ENCODE data around the gene PIKFYVE.
A peak's percentile ranks its signal among the peaks of the same experiment; 100 is the strongest.
"Not testable (repeated sequence)": the region's sequence is repeated elsewhere in the genome, so short reads cannot be mapped to it uniquely, and the experiment has no call there.

Gene PIKFYVE

DNA sequence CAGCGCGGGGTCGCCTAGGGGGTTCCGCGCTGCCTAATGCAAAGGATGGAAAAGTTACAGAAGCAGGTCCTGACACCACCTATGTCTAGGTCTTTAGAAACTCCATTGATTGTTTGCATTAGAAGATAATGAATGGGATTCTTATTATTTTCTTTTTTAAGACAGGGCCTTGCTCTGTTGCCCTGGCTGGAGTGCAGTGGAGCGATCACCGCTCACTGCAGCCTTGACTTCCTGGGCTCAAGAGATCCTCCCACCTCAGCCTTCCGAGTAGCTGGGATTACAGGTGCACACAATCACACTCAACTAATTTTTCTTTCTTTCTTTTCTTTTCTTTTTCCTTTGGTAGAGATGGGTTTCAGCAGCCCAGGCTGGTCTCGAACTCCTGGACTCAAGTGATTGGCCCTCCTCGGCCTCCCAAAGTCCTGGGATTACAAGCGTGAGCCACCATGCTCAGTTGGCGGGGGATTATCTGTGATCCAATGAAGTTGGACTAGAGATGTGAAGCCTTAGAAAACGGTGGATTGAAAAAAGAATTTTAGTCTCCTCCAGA, 10.4 kb upstream of the PIKFYVE start:
- no CpG with 5 or more reads among the region's 13 CpGs for WGBS (ENCODE audit: insufficient coverage, insufficient read length)
- Histone ChIP-seq H3K4me3 (ENCODE audit: low read length) (peak overlapping the region; percentile 84; the same call in 1 of the 2 replicates), H3K36me3 (ENCODE audit: control insufficient read depth, insufficient read depth, low read length) (peaks cover 3% of the 10 kb centered on the region; the same call in 1 of the 2 replicates), H3K27me3 (ENCODE audit: control insufficient read depth, insufficient read depth, low read length) (no peaks in the 10 kb centered on the region), H3K9me3 (ENCODE audit: control insufficient read depth, insufficient read depth, low read length) (no peaks in the 10 kb centered on the region), H3K4me1 (ENCODE audit: control insufficient read depth, insufficient read depth, low read length) (no peaks in the 10 kb centered on the region; the same call in 1 of the 2 replicates), H3K27ac (ENCODE audit: low read length) (no peak overlapping the region)
- no peak for DNase-seq (ENCODE audit: low read depth, low spot score)

GRCh38 chr2:208256192-208256782, 9.8 kb upstream of the PIKFYVE start:
- H3K36me3 ChIP-seq (ENCODE audit: control insufficient read depth, insufficient read depth, low read length): peaks cover under 1% of the 10 kb centered on the region; the same call in 1 of the 2 replicates
- no CpG with 5 or more reads among the region's 10 CpGs for WGBS (ENCODE audit: insufficient coverage, insufficient read length)
- no peak overlapping the region for H3K4me3 ChIP-seq (ENCODE audit: low read length)
- no peaks in the 10 kb centered on the region for H3K9me3 ChIP-seq (ENCODE audit: control insufficient read depth, insufficient read depth, low read length)
- DNase-seq (ENCODE audit: low read depth, low spot score): no peak
- no peak overlapping the region for H3K27ac ChIP-seq (ENCODE audit: low read length)
- H3K27me3 ChIP-seq (ENCODE audit: control insufficient read depth, insufficient read depth, low read length): no peaks in the 10 kb centered on the region
- H3K4me1 ChIP-seq (ENCODE audit: control insufficient read depth, insufficient read depth, low read length): no peaks in the 10 kb centered on the region; the same call in 1 of the 2 replicates

DNA sequence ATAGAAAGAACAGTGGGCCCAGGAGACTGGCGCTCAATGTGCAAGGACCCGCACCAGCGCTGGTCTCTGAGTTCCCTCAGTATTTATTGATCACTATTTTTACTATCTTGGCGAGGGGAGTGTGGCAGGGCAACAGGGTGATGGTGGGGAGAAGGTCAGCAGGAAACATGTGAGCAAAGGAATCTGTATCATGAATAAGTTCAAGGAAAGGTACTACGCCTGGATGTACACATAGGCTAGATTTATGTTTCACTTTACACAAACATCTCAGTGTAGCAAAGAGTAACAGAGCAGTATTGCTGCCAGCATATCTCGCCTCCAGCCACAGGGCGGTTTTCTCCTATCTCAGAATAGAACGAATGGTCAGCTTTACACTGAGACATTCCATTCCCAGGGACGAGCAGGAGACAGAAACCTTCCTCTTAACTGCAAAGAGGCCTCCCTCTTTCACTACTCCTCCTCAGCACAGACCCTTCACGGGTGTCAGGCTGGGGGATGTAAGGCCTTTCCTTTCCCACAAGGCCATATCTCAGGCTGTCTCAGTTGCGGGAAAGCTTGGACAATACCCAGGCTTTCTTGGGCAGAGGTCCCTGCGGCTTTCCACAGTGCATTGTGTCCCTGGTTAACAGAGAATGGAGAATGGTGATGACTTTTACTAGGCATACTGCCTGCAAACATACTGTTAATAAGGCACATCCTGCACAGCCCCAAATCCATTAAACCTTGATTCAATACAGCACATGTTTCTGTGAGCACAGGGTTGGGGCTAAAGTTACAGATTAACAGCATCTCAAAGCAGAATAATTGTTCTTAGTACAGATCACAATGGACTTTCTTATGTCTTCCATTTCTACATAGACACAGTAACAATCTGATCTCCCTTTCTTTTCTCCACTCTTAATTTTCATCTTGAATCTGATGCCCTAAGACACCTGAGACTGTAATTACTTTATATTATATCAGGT, 8.9 kb upstream of the PIKFYVE start:
- H3K9me3 ChIP-seq (ENCODE audit: control insufficient read depth, insufficient read depth, low read length); H3K4me1 ChIP-seq (ENCODE audit: control insufficient read depth, insufficient read depth, low read length); H3K27ac ChIP-seq (ENCODE audit: low read length); H3K4me3 ChIP-seq (ENCODE audit: low read length); H3K36me3 ChIP-seq (ENCODE audit: control insufficient read depth, insufficient read depth, low read length); H3K27me3 ChIP-seq (ENCODE audit: control insufficient read depth, insufficient read depth, low read length); DNase-seq (ENCODE audit: low read depth, low spot score): not testable (repeated sequence)
- whole genome bisulfite sequencing (ENCODE audit: insufficient coverage, insufficient read length): no CpG with 5 or more reads among the region's 12 CpGs

GRCh38 chr2:208265371-208265800, 669 bp upstream of the PIKFYVE start:
- Histone ChIP-seq H3K4me1 (ENCODE audit: control insufficient read depth, insufficient read depth, low read length) (no peaks in the 10 kb centered on the region), H3K27ac (ENCODE audit: low read length) (no peak overlapping the region), H3K27me3 (ENCODE audit: control insufficient read depth, insufficient read depth, low read length) (no peaks in the 10 kb centered on the region), H3K4me3 (ENCODE audit: low read length) (peak overlapping the region; percentile 85; the same call in 1 of the 2 replicates), H3K9me3 (ENCODE audit: control insufficient read depth, insufficient read depth, low read length) (no peaks in the 10 kb centered on the region), H3K36me3 (ENCODE audit: control insufficient read depth, insufficient read depth, low read length) (no peaks in the 10 kb centered on the region)
- DNase-seq (ENCODE audit: low read depth, low spot score): no peak
- no CpG with 5 or more reads among the region's 9 CpGs for WGBS (ENCODE audit: insufficient coverage, insufficient read length)

GRCh38 chr2:208266553-208266893, 468 bp downstream of the PIKFYVE start:
- Histone ChIP-seq H3K36me3 (ENCODE audit: control insufficient read depth, insufficient read depth, low read length) (no peaks in the 10 kb centered on the region), H3K27ac (ENCODE audit: low read length) (no peak overlapping the region), H3K9me3 (ENCODE audit: control insufficient read depth, insufficient read depth, low read length) (no peaks in the 10 kb centered on the region), H3K4me1 (ENCODE audit: control insufficient read depth, insufficient read depth, low read length) (no peaks in the 10 kb centered on the region), H3K4me3 (ENCODE audit: low read length) (peak overlapping the region; percentile 85), H3K27me3 (ENCODE audit: control insufficient read depth, insufficient read depth, low read length) (no peaks in the 10 kb centered on the region)
- no CpG with 5 or more reads among the region's 11 CpGs for WGBS (ENCODE audit: insufficient coverage, insufficient read length)
- no peak for DNase-seq (ENCODE audit: low read depth, low spot score)

GRCh38 chr2:208266936-208267335, 881 bp downstream of the PIKFYVE start:
- peak overlapping the region; percentile 85; the same call in 1 of the 2 replicates for H3K4me3 ChIP-seq (ENCODE audit: low read length)
- no peak overlapping the region for H3K27ac ChIP-seq (ENCODE audit: low read length)
- no peaks in the 10 kb centered on the region for H3K36me3 ChIP-seq (ENCODE audit: control insufficient read depth, insufficient read depth, low read length)
- H3K27me3 ChIP-seq (ENCODE audit: control insufficient read depth, insufficient read depth, low read length): no peaks in the 10 kb centered on the region
- WGBS (ENCODE audit: insufficient coverage, insufficient read length): no CpG with 5 or more reads among the region's 3 CpGs
- H3K9me3 ChIP-seq (ENCODE audit: control insufficient read depth, insufficient read depth, low read length): no peaks in the 10 kb centered on the region
- no peak for DNase-seq (ENCODE audit: low read depth, low spot score)
- no peaks in the 10 kb centered on the region for H3K4me1 ChIP-seq (ENCODE audit: control insufficient read depth, insufficient read depth, low read length)

- DNase-seq (ENCODE audit: low read depth, low spot score); H3K27ac ChIP-seq (ENCODE audit: low read length); H3K27me3 ChIP-seq (ENCODE audit: control insufficient read depth, insufficient read depth, low read length); H3K4me1 ChIP-seq (ENCODE audit: control insufficient read depth, insufficient read depth, low read length); H3K36me3 ChIP-seq (ENCODE audit: control insufficient read depth, insufficient read depth, low read length); H3K9me3 ChIP-seq (ENCODE audit: control insufficient read depth, insufficient read depth, low read length): not testable (repeated sequence)
- H3K4me3 ChIP-seq (ENCODE audit: low read length): peak overlapping the region; percentile 0; the same call in 1 of the 2 replicates
- WGBS (ENCODE audit: insufficient coverage, insufficient read length): no CpG with 5 or more reads among the region's 22 CpGs
Measured at GRCh38 chr2:208267526-208267925, 1.5 kb downstream of the PIKFYVE start.

GRCh38 chr2:208268156-208268952, 2.3 kb downstream of the PIKFYVE start:
- Histone ChIP-seq H3K4me1 (ENCODE audit: control insufficient read depth, insufficient read depth, low read length) (no peaks in the 10 kb centered on the region), H3K4me3 (ENCODE audit: low read length) (no peak overlapping the region), H3K9me3 (ENCODE audit: control insufficient read depth, insufficient read depth, low read length) (no peaks in the 10 kb centered on the region), H3K27me3 (ENCODE audit: control insufficient read depth, insufficient read depth, low read length) (no peaks in the 10 kb centered on the region), H3K36me3 (ENCODE audit: control insufficient read depth, insufficient read depth, low read length) (no peaks in the 10 kb centered on the region), H3K27ac (ENCODE audit: low read length) (no peak overlapping the region)
- WGBS (ENCODE audit: insufficient coverage, insufficient read length): no CpG with 5 or more reads among the region's 8 CpGs
- no peak for DNase-seq (ENCODE audit: low read depth, low spot score)

- Histone ChIP-seq H3K4me1 (ENCODE audit: control insufficient read depth, insufficient read depth, low read length) (no peaks in the 10 kb centered on the region), H3K9me3 (ENCODE audit: control insufficient read depth, insufficient read depth, low read length) (no peaks in the 10 kb centered on the region), H3K27me3 (ENCODE audit: control insufficient read depth, insufficient read depth, low read length) (no peaks in the 10 kb centered on the region), H3K36me3 (ENCODE audit: control insufficient read depth, insufficient read depth, low read length) (peaks cover 3% of the 10 kb centered on the region), H3K4me3 (ENCODE audit: low read length) (no peak overlapping the region), H3K27ac (ENCODE audit: low read length) (no peak overlapping the region)
- no peak for DNase-seq (ENCODE audit: low read depth, low spot score)
- no CpG with 5 or more reads among the region's 2 CpGs for WGBS (ENCODE audit: insufficient coverage, insufficient read length)
Measured at GRCh38 chr2:208269091-208269490, 3.0 kb downstream of the PIKFYVE start.

GRCh38 chr2:208274748-208275147, 8.7 kb downstream of the PIKFYVE start:
- no peak for DNase-seq (ENCODE audit: low read depth, low spot score)
- Histone ChIP-seq H3K4me3 (ENCODE audit: low read length) (no peak overlapping the region), H3K36me3 (ENCODE audit: control insufficient read depth, insufficient read depth, low read length) (peaks cover 8% of the 10 kb centered on the region)

More at GRCh38 chr2:208274748-208275147, 8.7 kb downstream of the PIKFYVE start:
- H3K27me3 ChIP-seq (ENCODE audit: control insufficient read depth, insufficient read depth, low read length): no peaks in the 10 kb centered on the region
- H3K27ac ChIP-seq (ENCODE audit: low read length): no peak overlapping the region
- H3K4me1 ChIP-seq (ENCODE audit: control insufficient read depth, insufficient read depth, low read length): no peaks in the 10 kb centered on the region
- H3K9me3 ChIP-seq (ENCODE audit: control insufficient read depth, insufficient read depth, low read length): no peaks in the 10 kb centered on the region
